Sigmoid colon (tissue), 7 donors: ENCODE measurements around the gene MEAF6. TPM values are rescaled to one million over a fixed set of nuclear protein-coding genes. Genes with fewer than 3 reads are reported as not detected.
A peak's percentile ranks its signal among the peaks of the same experiment; 100 is the strongest.

Source experiments
- DNase-seq: peaks from one replicate; pipeline ENCODE4 v3.0.0-alpha.2; 2019
- H3K27ac ChIP-seq, 4 donors: fragments of 200-600 bp; sonication (generic); one replicate each; pipeline ENCODE4 v1.5.1; 2016 to 2019; ENCODE audit warnings: mild to moderate bottlenecking in 1 of 4
- H3K27me3 ChIP-seq, 3 donors: fragments of 200-600 bp; sonication (generic); one replicate each; pipeline ENCODE4 v1.5.1; 2019; ENCODE audit warnings: mild to moderate bottlenecking in 1 of 3
- H3K36me3 ChIP-seq, 4 donors: fragments of 200-600 bp; sonication (generic); one replicate each; pipeline ENCODE4 v1.5.1; 2016 to 2019
- H3K4me1 ChIP-seq, 4 donors: fragments of 200-600 bp; sonication (generic); one replicate each; pipeline ENCODE4 v1.5.1; 2017 to 2019
- H3K4me3 ChIP-seq, 4 donors: fragments of 200-600 bp; sonication (generic); one replicate each; pipeline ENCODE4 v1.5.1; 2017 to 2019; ENCODE audit warnings: mild to moderate bottlenecking in 2 of 4, moderate library complexity in 1 of 4
- H3K9me3 ChIP-seq, 4 donors: fragments of 200-600 bp in 3 of 4; sonication (generic) in 3 of 4; one replicate each; pipeline versions ENCODE4 v1.5.1 to v1.6.1; 2013 to 2019
- EP300 ChIP-seq, 4 donors: sonication (generic); formaldehyde crosslinking; IDR thresholded peaks; one replicate each; pipeline ENCODE4 v1.6.1; 2017; ENCODE audit warnings: antibody characterized with exemption in 4 of 4
- POLR2A ChIP-seq, 2 donors: fragments of 450-650 bp; IDR thresholded peaks; one replicate each; pipeline ENCODE4 v1.6.1; 2016; ENCODE audit warnings: antibody characterized with exemption in 2 of 2, mild to moderate bottlenecking in 2 of 2, moderate library complexity in 2 of 2
- POLR2AphosphoS5 ChIP-seq, 4 donors: sonication (generic); formaldehyde crosslinking; IDR thresholded peaks; one replicate each; pipeline ENCODE4 v1.6.1; 2017; ENCODE audit warnings: antibody characterized with exemption in 4 of 4
- WGBS, 2 donors: extraction: QIAGEN DNeasy Blood & Tissue Kit; methylation state at CpG; one replicate each; pipeline ENCODE4 v1.1.7; 2013; 5-methylcytosine and 5-hydroxymethylcytosine counted together
- intact Hi-C: fragments of 100-400 bp; cut with DNase I; formaldehyde crosslinking; loops from one replicate; pipeline ENCODE4 v1.15.1; 2023
- polyA plus RNA-seq, 3 donors: library from polyadenylated mRNA; stranded (reverse); fragments of 200-250 nt; gene quantifications; one replicate each; pipeline ENCODE4 v1.2.3, GENCODE V29; 2013
- total RNA-seq, 4 donors: library from RNA; depleted of rRNA; stranded (reverse); fragments of >200 nt; gene quantifications; one replicate each; pipeline ENCODE4 v1.1.0, GENCODE V29; 2016
- TF ChIP-seq, protein P1 (sequence below), 4 experiments: fragments of 450-650 bp in 3 of 4; fragments of 200-600 bp in 1 of 4; IDR thresholded peaks; one replicate each; pipeline ENCODE4 v1.5.1; 2016 to 2019; ENCODE audit warnings: antibody characterized with exemption in 4 of 4, mild to moderate bottlenecking in 3 of 4, moderate library complexity in 2 of 4
- donor health status: healthy with polysubstance abuse.
- donor health status: Bipolar disorder and iron deficiency.
- donor health status: healthy.

The MEAF6 gene
- total and polyA plus RNA-seq, 7 donors, result 43.0 to 84.5 (median 64.0) TPM

DNA sequence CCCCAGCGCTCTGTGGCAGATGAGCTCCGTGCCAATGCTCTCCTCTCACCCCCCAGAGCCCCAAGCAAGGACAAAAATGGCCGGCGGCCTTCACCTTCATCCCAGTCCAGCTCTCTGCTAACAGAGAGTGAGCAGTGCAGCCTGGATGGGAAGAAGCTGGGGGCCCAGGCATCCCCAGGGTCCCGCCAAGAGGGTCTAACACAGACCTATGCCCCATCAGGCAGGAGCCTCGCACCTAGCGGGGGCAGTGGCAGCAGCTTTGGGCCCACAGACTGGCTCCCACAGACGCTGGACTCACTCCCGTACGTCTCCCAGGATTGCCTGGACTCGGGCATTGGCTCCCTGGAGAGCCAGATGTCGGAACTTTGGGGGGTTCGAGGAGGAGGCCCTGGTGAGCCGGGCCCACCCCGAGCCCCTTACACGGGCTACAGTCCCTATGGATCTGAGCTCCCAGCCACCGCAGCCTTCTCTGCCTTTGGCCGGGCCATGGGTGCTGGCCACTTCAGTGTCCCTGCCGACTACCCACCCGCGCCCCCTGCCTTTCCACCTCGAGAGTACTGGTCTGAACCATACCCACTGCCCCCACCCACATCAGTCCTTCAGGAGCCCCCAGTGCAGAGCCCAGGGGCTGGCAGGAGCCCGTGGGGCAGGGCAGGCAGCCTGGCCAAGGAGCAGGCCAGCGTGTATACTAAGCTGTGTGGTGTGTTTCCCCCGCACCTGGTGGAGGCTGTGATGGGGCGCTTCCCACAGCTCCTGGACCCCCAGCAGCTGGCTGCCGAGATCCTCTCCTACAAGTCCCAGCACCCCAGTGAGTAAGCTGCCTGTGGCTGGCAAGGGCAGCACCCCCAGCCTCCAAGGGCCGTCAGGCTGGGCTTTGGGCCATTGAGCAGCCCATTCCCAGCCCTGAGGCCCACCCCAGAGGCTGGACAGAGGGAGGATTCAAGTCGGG is 31.5 kb downstream of the MEAF6 start:
- Histone ChIP-seq H3K27ac (peak overlapping the region in 2 of 4 donors; percentile 17 to 75), H3K27me3 (no peaks in the 10 kb centered on the region), H3K9me3 (no peaks in the 10 kb centered on the region), H3K4me3 (no peak overlapping the region), H3K4me1 (peaks cover 0 to 60% (median 53%) of the 10 kb centered on the region in 4 donors), H3K36me3 (peaks cover 17 to 46% (median 44%) of the 10 kb centered on the region in 4 donors)
- intact Hi-C loops, result no loop called here
- WGBS, 2 donors, result 90 to 93% methylated on average over 29 of the region's 29 CpGs
- DNase-seq, result no peak
- no peak for TF ChIP-seq EP300 (IDR thresholded peaks at IDR 0.05)
- no peak for TF ChIP-seq POLR2AphosphoS5 (IDR thresholded peaks at IDR 0.05)
- no peak for TF ChIP-seq POLR2A (IDR thresholded peaks at IDR 0.05)
- TF ChIP-seq, protein P1, sequence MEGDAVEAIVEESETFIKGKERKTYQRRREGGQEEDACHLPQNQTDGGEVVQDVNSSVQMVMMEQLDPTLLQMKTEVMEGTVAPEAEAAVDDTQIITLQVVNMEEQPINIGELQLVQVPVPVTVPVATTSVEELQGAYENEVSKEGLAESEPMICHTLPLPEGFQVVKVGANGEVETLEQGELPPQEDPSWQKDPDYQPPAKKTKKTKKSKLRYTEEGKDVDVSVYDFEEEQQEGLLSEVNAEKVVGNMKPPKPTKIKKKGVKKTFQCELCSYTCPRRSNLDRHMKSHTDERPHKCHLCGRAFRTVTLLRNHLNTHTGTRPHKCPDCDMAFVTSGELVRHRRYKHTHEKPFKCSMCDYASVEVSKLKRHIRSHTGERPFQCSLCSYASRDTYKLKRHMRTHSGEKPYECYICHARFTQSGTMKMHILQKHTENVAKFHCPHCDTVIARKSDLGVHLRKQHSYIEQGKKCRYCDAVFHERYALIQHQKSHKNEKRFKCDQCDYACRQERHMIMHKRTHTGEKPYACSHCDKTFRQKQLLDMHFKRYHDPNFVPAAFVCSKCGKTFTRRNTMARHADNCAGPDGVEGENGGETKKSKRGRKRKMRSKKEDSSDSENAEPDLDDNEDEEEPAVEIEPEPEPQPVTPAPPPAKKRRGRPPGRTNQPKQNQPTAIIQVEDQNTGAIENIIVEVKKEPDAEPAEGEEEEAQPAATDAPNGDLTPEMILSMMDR (IDR thresholded peaks at IDR 0.05), result no peak

DNA sequence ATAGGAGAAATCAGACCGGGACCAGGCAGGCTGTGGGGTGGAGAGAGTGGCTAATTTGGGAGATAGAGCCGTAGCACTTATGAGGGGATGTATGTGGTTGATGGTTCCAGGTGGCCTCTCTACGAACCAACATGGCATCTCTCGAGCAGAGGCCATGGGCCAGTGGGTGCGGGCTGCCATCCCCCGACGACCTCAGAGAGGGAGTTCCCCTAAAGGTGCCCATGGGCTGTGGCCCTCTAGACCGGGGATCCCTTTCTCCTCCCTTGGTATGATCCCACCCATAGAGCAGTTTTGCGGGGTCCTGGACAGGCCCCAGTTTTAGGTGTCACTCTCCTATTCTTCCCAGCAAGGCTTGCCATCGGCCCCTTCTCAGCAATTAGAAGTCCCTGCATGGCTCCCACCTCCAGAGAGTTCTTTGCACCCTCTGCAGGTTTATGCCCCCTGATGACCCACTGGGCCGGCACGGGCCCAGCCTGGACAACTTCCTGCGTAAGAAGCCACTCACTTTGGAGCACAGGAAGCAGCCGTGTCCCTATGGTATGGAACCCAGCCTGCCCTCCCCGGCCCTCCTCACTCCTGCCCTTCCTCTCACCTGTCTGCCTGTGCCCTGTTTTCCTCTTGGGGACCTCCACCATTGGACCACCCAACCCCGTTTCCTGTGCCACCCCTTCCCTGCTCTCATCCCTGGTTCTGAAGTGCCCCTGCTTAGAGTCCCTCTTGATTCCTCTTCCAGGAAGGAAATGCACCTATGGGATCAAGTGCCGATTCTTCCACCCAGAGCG is 32.4 kb downstream of the MEAF6 start:
- H3K4me3 ChIP-seq, result no peak overlapping the region
- TF ChIP-seq, protein P1 (IDR thresholded peaks at IDR 0.05), result no peak
- no peak for TF ChIP-seq POLR2A (IDR thresholded peaks at IDR 0.05)
- no peak for TF ChIP-seq EP300 (IDR thresholded peaks at IDR 0.05)
- TF ChIP-seq POLR2AphosphoS5 (IDR thresholded peaks at IDR 0.05), result no peak
- H3K9me3 ChIP-seq, result no peaks in the 10 kb centered on the region
- no peak overlapping the region for H3K27ac ChIP-seq
- peaks cover 0 to 60% (median 58%) of the 10 kb centered on the region in 4 donors for H3K4me1 ChIP-seq
- intact Hi-C loops, result no loop called here
- H3K27me3 ChIP-seq, result no peaks in the 10 kb centered on the region
- DNase-seq, result no peak
- H3K36me3 ChIP-seq, result peaks cover 17 to 51% (median 44%) of the 10 kb centered on the region in 4 donors
- WGBS, 2 donors, result 86 to 90% methylated on average over 18 of the region's 18 CpGs

DNA sequence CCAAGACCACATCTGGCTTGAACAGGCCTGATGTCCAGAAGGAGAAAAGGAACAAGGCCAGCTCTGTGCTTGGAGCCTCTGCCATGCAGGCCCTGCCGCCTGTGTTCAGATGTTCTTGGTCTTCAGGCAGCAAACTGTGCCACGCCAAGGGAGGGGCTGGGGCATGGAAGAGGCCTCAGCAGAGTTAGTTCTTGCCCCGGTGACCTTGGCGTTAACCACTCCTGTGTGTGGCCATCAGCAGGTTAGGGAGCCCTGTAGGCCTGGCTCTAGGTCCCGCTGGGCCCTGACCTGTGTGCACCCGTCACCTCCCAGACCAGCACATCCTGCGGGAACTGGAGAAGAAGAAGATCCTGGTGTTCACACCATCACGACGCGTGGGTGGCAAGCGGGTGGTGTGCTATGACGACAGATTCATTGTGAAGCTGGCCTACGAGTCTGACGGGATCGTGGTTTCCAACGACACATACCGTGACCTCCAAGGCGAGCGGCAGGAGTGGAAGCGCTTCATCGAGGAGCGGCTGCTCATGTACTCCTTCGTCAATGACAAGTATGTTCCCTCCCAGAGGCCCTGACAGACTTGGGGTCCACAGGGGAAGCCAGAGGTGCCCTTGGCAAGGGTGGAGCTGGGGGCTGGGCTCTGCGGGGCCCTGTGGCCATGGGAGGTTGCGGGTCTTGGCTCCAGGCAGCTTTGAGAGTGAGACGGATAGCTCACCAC is 33.1 kb downstream of the MEAF6 start:
- intact Hi-C loops, result no loop called here
- peaks cover 0 to 60% (median 58%) of the 10 kb centered on the region in 4 donors for H3K4me1 ChIP-seq
- H3K9me3 ChIP-seq, result no peaks in the 10 kb centered on the region
- H3K4me3 ChIP-seq, result no peak overlapping the region
- no peak for DNase-seq
- H3K27me3 ChIP-seq, result no peaks in the 10 kb centered on the region
- 88 to 91% methylated on average over 26 of the region's 26 CpGs for WGBS, 2 donors
- TF ChIP-seq POLR2A (IDR thresholded peaks at IDR 0.05), result no peak
- TF ChIP-seq, protein P1 (IDR thresholded peaks at IDR 0.05), result no peak
- TF ChIP-seq EP300 (IDR thresholded peaks at IDR 0.05), result no peak
- TF ChIP-seq POLR2AphosphoS5 (IDR thresholded peaks at IDR 0.05), result no peak
- peaks cover 17 to 51% (median 44%) of the 10 kb centered on the region in 4 donors for H3K36me3 ChIP-seq
- peak overlapping the region in 1 of 4 donors; percentile 97 for H3K27ac ChIP-seq

DNA sequence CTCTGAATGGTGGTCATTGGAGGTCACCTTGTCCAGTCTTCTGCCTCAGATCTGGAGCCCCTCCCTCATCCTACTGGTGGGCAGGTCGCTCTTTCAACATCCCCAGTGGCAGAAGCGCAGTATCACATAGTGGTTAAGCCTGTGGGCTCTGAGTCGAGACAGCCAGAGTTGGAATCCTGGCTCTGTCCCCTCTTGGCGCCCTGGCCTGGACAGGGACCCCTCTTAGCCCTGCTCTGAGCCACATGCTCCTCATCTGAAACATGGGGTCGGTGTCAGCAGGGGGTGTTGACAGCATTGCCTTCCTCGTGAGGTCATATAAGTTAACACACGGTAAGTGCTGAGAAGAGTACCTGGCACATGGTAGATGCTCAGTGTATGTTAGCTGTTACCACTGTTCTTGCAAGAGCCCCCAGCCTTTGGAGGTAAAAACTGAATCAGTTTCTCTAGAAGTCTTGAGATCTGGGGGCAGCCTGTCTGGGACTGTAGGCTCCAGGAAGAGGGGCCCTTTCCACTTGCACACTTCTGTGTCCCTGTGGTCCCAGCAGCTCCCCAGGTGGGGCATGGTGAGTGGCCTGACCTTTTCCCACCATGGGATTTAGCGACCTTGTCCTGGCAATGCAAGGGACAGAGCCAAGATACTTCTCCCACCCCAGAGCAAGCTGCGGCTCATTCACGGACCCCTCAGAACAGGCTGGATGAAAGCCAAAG is 33.8 kb downstream of the MEAF6 start:
- Histone ChIP-seq H3K4me3 (no peak overlapping the region), H3K27ac (peak overlapping the region; percentile 94 to 99 (median 96)), H3K4me1 (peaks cover 0 to 60% (median 58%) of the 10 kb centered on the region in 4 donors), H3K9me3 (no peaks in the 10 kb centered on the region), H3K27me3 (no peaks in the 10 kb centered on the region), H3K36me3 (peaks cover 17 to 51% (median 44%) of the 10 kb centered on the region in 4 donors)
- WGBS, 2 donors, result 84 to 86% methylated on average over 10 of the region's 10 CpGs
- intact Hi-C loops, result no loop called here
- DNase-seq, result no peak
- TF ChIP-seq, protein P1 (IDR thresholded peaks at IDR 0.05), result no peak
- TF ChIP-seq EP300 (IDR thresholded peaks at IDR 0.05) (no peak), POLR2A (IDR thresholded peaks at IDR 0.05) (no peak), POLR2AphosphoS5 (IDR thresholded peaks at IDR 0.05) (no peak)
